Stomach (tissue), 4 donors: Measurements from ENCODE around the gene NRN1L.

Source experiments
- CTCF ChIP-seq, 7 experiments: fragments of 450-650 bp in 4 of 7; fragments of 200-600 bp in 3 of 7; sonication (generic) in 3 of 7; IDR thresholded peaks; one replicate each; pipeline ENCODE4 v1.5.1; 2016 to 2019; ENCODE audit warnings: antibody characterized with exemption in 7 of 7, control low read depth in 2 of 7, mild to moderate bottlenecking in 1 of 7
- EP300 ChIP-seq: sonication (generic); formaldehyde crosslinking; IDR thresholded peaks from one replicate; pipeline ENCODE4 v1.6.1; 2017; ENCODE audit warnings: antibody characterized with exemption
- POLR2A ChIP-seq, 4 donors: fragments of 450-650 bp; IDR thresholded peaks; one replicate each; pipeline ENCODE4 v1.6.1; 2016; ENCODE audit warnings: antibody characterized with exemption in 4 of 4, control low read depth in 2 of 4, mild to moderate bottlenecking in 1 of 4, moderate library complexity in 1 of 4
- POLR2AphosphoS5 ChIP-seq, 3 donors: sonication (generic); formaldehyde crosslinking; IDR thresholded peaks; one replicate each; pipeline ENCODE4 v1.6.1; 2016; ENCODE audit warnings: antibody characterized with exemption in 3 of 3

- no peak for TF ChIP-seq EP300
- no peak for TF ChIP-seq CTCF (IDR thresholded peaks at IDR 0.05)
- no peak for TF ChIP-seq POLR2A (IDR thresholded peaks at IDR 0.05)
- no peak for TF ChIP-seq POLR2AphosphoS5 (IDR thresholded peaks at IDR 0.05)
Observed at GRCh38 chr16:67860589-67861398, 23.9 kb upstream of the NRN1L start.
